ENCODE data around the gene KRTAP16-1. TPM values are rescaled to one million over a fixed set of nuclear protein-coding genes. Genes with fewer than 3 reads are reported as not detected.

The KRTAP16-1 gene
- total and polyA plus RNA-seq, 2 of the 8 experiments (the other 6 are each of a cell fraction or from before 2014, with no cell fraction given): not detected

DNA sequence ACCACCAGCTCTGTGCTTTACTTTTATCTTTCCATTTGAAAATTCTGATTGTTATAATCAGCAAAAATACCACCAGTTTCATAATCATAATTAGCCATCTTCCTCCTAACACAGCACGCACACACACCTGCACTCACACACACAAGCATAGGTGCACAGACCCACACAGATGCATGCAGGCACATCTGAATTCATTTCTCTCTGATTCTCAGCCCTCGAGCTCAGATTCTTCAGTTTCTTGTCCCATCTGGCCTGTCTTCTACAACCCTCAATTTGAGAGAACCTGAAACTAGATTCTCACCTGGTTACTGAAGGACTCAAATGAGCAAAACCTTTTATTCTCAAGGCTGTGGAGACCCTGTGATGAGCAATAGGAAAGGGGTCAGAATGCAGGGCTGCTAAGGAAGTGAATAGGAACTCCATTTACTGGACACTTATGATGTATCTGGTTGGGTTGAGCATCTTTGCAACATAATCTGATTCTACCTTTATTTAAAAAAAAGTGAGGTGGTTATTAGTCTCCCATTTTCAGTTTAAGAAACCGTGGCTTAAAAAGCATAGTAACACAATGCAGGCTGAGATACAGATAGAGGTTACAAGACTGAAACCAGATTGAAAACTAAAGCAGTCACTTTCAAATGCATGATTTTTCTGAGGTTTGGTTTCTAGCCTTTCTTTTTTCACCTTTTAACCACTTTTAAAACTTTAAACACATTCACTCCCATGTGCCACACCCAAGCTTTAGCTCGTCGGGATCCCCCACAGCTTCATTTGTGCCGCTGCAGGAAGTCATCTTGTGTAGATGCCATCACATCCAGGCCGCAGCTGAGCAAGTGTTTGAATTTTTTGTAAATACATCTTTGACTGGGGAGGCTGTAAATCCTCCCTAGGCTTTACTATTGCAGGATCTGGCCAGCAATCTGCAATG lies 32.1 kb upstream of the KRTAP16-1 start (continued):
- TF ChIP-seq MAFK (IDR thresholded peaks at IDR 0.05; ENCODE audit: low read depth, low read length) (no peak), TCF12 (IDR thresholded peaks at IDR 0.05; ENCODE audit: low read depth, low read length) (no peak), CHD2 (IDR thresholded peaks at IDR 0.05; ENCODE audit: low read length) (no peak), GTF2F1 (IDR thresholded peaks at IDR 0.05; ENCODE audit: borderline replicate concordance, low read depth, low read length) (no peak), KDM4A (IDR thresholded peaks at IDR 0.05; ENCODE audit: low read depth, low read length, severe bottlenecking) (no peak), ASH2L (IDR thresholded peaks at IDR 0.05; ENCODE audit: low read length) (no peak), JUN (IDR thresholded peaks at IDR 0.05; ENCODE audit: low read depth, low read length) (no peak)
